ENCODE measurements around the gene MS4A12.
"Not testable (repeated sequence)": the region's sequence is repeated elsewhere in the genome, so short reads cannot be mapped to it uniquely, and the experiment has no call there.

MS4A12 gene

GRCh38 chr11:60492488-60493009 lies at the start of gene MS4A12:
MS4A12 (plus strand) TSS chr11:60492778; CDS start chr11:60497319, 4,541 bp downstream.
- no peak for DNase-seq

GRCh38 chr11:60447070-60447469 lies 45.5 kb upstream of the MS4A12 start:
- DNase-seq: no peak

- DNase-seq: no peak
Measured at GRCh38 chr11:60447846-60448245, 44.7 kb upstream of the MS4A12 start.

- not testable (repeated sequence) for DNase-seq
Measured at GRCh38 chr11:60451185-60451584, 41.4 kb upstream of the MS4A12 start.

- DNase-seq: no peak
Measured at GRCh38 chr11:60454212-60454611, 38.4 kb upstream of the MS4A12 start.

- DNase-seq: no peak
Measured at GRCh38 chr11:60455531-60456042, 37.0 kb upstream of the MS4A12 start, which contains the start of gene MS4A1. MS4A1 (plus strand) TSS chr11:60455847; CDS start chr11:60462375, 6,528 bp downstream.

GRCh38 chr11:60457576-60457975 lies 35.0 kb upstream of the MS4A12 start:
- no peak for DNase-seq

GRCh38 chr11:60459345-60459744 lies 33.2 kb upstream of the MS4A12 start:
- no peak for DNase-seq

GRCh38 chr11:60468829-60469228 lies 23.7 kb upstream of the MS4A12 start:
- no peak for DNase-seq

- no peak for DNase-seq
Measured at GRCh38 chr11:60469723-60470122, 22.9 kb upstream of the MS4A12 start.

- no peak for DNase-seq
Measured at GRCh38 chr11:60477035-60477445, 15.5 kb upstream of the MS4A12 start.

- no peak for DNase-seq
Measured at GRCh38 chr11:60482361-60482760, 10.2 kb upstream of the MS4A12 start.

GRCh38 chr11:60485987-60486386 lies 6.6 kb upstream of the MS4A12 start:
- no peak for DNase-seq

GRCh38 chr11:60493454-60493853 lies 876 bp downstream of the MS4A12 start:
- no peak for DNase-seq

- no peak for DNase-seq
Measured at GRCh38 chr11:60498399-60498798, 5.8 kb downstream of the MS4A12 start.

- DNase-seq: no peak
Measured at GRCh38 chr11:60498853-60499252, 6.3 kb downstream of the MS4A12 start.

GRCh38 chr11:60500276-60500910 lies 7.8 kb downstream of the MS4A12 start:
- DNase-seq: no peak

- no peak for DNase-seq
Measured at GRCh38 chr11:60502221-60502775, 9.7 kb downstream of the MS4A12 start.

GRCh38 chr11:60504219-60504905 lies 11.8 kb downstream of the MS4A12 start:
- DNase-seq: no peak

- DNase-seq: not testable (repeated sequence)
Measured at GRCh38 chr11:60509609-60510008, 17.0 kb downstream of the MS4A12 start.

GRCh38 chr11:60510209-60510608 lies 17.6 kb downstream of the MS4A12 start:
- not testable (repeated sequence) for DNase-seq

- no peak for DNase-seq
Measured at GRCh38 chr11:60511393-60511792, 18.8 kb downstream of the MS4A12 start.

GRCh38 chr11:60512651-60513225 lies 20.2 kb downstream of the MS4A12 start:
- no peak for DNase-seq
